GM19397 (cell line): ENCODE data around the gene WNT3A.

Experiments
- ATAC-seq: cut with Tn5 transposase; IDR thresholded peaks from one replicate; pipeline ENCODE4 v1.9.1; 2021; ENCODE audit warnings: mild to moderate bottlenecking, moderate library complexity; ENCODE audit not compliant: unreplicated experiment

The WNT3A gene

DNA sequence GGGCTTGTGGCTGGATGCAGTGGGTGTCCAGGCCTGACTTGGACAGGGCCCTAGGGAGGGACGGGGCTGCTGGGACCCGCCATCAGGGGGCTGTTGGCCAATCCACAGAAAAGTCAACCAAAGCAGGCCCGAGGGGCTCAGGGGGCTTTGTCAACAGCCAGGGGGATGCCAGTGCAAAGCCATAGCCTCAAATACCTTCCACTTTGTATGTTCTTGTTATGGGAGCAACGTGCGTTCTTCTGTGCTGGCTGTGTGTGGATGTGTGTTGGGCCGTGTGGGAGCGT, 40.3 kb downstream of the WNT3A start:
- ATAC-seq = no peak

DNA sequence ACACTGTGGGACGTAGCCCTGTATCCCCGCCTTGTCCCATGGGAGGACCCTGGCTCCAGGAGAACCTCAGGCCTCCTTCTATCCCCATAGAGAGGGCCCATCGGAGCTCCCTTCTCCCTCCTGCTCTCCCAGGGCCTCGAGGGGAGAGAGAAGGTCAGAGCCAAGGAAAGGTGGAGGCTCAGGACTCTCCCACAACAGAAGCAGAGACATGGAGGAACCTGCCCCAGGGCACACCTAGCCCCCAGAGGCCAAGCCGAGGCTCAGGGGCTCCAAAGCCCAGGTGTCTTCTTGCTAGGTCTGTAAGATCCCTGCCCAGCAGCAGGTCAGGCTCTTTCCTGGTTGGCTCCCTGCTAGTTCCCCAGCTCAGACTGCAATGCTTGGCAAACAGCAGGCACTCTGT, 41.3 kb downstream of the WNT3A start:
- ATAC-seq = no peak

DNA sequence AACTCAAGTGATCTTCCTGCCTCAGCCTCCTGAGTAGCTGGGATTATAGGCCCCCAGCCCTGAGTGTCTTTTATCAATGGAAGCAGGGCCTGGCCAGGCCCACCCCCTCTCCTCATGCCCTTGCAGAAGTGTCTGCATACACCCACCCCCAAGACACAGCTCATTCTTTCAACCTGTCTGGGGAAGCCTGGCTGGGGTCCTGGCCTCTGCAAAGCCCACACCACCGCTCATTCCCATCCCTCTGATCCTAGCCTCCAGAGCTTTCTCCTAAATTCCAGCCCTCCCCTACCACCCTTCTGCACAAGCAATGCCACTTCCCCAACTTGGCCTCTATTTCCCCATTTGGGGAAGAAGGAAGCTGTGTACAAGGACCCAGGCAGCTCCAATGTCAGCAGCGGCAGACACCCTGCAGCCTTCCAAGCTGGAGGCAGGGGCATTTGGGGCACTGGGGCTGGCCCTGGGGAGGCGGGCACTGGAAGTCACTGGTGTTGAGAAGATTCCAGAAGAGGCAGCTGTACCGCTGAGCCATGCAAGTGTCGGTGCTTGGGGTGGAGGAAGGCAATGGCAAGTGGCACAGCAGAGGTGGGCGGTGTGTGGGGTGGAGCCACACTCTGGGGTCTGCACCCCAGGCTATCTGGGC, 42.0 kb downstream of the WNT3A start:
- ATAC-seq = no peak

DNA sequence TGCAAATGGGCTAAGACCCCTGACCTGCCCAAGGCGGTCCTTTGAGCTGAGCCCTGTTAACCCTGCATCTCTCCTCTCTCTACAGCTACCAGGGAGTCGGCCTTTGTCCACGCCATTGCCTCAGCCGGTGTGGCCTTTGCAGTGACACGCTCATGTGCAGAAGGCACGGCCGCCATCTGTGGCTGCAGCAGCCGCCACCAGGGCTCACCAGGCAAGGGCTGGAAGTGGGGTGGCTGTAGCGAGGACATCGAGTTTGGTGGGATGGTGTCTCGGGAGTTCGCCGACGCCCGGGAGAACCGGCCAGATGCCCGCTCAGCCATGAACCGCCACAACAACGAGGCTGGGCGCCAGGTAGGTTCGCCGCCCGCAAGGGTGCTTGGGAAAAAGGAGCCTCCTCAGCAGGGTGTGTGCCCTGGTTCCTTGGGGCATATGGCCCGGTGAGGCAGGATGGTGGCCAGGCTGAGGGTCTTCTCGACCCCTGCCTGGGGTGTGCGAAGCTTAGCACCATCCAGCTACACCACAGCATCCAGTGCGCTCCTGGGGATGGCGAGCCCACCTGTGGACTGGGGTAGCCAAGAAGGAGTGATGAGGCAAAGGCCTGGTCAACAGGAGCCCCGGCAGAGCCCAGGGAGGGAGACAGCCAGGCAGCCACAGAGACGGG, 43.9 kb downstream of the WNT3A start:
- ATAC-seq = no peak

DNA sequence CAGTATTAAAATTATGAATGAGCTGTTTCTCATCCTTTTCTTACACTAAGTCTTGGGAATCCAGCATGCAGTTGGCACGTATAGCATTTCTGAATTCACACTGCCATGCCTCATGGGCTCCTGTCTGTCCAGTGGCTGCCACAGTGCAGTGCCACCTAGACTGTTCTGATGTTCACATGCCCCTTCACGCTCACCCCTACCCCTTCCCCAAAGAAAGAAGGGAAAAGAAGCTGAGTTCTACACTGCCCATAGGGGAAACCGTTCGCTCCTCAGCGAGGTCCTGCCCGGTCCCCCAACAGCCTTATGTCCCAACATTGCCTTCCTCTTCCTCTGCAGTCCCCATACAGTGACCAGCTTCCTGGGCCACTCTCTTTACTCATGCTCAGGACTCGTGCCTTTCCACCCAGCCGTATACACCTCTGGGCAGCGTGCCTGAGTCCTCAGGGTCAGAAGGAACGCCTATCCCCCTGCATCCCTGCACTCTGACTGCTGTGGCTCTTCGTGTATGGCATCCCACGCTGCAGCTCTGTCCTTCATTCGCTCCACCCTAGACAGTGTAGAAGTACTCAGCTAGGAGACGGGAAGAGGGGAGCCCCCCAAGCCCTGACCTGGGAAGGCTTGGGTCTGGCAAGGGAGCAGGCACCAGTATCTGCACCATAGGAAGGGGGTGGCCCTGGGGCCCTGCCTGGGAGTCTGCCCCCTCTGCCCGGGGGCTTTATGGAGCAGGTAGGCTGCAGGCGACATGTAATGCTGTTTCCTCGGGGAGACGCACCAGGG, 51.6 kb downstream of the WNT3A start:
- ATAC-seq = no peak

DNA sequence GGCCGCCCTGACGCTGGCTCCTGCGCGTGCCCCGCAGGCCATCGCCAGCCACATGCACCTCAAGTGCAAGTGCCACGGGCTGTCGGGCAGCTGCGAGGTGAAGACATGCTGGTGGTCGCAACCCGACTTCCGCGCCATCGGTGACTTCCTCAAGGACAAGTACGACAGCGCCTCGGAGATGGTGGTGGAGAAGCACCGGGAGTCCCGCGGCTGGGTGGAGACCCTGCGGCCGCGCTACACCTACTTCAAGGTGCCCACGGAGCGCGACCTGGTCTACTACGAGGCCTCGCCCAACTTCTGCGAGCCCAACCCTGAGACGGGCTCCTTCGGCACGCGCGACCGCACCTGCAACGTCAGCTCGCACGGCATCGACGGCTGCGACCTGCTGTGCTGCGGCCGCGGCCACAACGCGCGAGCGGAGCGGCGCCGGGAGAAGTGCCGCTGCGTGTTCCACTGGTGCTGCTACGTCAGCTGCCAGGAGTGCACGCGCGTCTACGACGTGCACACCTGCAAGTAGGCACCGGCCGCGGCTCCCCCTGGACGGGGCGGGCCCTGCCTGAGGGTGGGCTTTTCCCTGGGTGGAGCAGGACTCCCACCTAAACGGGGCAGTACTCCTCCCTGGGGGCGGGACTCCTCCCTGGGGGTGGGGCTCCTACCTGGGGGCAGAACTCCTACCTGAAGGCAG, 52.3 kb downstream of the WNT3A start:
- ATAC-seq = no peak

DNA sequence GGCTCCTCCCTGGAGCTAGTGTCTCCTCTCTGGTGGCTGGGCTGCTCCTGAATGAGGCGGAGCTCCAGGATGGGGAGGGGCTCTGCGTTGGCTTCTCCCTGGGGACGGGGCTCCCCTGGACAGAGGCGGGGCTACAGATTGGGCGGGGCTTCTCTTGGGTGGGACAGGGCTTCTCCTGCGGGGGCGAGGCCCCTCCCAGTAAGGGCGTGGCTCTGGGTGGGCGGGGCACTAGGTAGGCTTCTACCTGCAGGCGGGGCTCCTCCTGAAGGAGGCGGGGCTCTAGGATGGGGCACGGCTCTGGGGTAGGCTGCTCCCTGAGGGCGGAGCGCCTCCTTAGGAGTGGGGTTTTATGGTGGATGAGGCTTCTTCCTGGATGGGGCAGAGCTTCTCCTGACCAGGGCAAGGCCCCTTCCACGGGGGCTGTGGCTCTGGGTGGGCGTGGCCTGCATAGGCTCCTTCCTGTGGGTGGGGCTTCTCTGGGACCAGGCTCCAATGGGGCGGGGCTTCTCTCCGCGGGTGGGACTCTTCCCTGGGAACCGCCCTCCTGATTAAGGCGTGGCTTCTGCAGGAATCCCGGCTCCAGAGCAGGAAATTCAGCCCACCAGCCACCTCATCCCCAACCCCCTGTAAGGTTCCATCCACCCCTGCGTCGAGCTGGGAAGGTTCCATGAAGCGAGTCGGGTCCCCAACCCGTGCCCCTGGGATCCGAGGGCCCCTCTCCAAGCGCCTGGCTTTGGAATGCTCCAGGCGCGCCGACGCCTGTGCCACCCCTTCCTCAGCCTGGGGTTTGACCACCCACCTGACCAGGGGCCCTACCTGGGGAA, 53.0 kb downstream of the WNT3A start:
- ATAC-seq = no peak

DNA sequence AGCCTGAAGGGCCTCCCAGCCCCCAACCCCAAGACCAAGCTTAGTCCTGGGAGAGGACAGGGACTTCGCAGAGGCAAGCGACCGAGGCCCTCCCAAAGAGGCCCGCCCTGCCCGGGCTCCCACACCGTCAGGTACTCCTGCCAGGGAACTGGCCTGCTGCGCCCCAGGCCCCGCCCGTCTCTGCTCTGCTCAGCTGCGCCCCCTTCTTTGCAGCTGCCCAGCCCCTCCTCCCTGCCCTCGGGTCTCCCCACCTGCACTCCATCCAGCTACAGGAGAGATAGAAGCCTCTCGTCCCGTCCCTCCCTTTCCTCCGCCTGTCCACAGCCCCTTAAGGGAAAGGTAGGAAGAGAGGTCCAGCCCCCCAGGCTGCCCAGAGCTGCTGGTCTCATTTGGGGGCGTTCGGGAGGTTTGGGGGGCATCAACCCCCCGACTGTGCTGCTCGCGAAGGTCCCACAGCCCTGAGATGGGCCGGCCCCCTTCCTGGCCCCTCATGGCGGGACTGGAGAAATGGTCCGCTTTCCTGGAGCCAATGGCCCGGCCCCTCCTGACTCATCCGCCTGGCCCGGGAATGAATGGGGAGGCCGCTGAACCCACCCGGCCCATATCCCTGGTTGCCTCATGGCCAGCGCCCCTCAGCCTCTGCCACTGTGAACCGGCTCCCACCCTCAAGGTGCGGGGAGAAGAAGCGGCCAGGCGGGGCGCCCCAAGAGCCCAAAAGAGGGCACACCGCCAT, 53.8 kb downstream of the WNT3A start:
- no peak for ATAC-seq

DNA sequence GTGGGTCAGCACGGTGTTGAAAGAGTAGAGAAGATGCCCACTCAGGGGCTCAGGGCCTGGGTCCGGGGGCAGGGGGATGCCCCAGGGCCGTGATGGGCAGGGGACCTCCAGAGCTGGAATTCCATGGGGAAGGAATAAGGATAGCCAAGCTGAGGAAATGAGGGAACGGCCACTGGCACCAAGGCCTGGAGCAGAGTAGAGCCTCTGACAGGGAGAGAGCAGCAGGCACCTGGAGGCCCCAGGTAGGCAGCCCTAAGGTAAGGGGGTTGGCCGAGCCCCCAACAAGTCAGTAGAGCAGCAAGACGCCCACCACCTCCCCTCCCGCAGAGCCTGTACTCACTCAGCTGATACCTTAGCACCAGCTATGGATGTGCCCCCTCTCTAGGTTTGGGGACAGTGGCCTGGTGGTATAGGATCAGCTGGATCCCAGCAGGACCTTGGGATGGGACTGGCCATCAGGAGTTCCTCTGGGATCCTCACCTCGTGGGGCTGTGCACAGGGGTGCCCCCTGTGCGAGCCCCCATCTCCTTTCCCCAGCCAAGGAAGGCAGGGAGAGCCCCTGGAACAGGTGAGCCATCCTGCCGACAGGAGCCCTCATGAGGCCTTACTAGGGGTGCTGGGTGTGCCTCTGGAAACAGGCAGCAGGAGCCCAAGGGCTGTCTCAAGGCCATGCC, 54.8 kb downstream of the WNT3A start:
- no peak for ATAC-seq

DNA sequence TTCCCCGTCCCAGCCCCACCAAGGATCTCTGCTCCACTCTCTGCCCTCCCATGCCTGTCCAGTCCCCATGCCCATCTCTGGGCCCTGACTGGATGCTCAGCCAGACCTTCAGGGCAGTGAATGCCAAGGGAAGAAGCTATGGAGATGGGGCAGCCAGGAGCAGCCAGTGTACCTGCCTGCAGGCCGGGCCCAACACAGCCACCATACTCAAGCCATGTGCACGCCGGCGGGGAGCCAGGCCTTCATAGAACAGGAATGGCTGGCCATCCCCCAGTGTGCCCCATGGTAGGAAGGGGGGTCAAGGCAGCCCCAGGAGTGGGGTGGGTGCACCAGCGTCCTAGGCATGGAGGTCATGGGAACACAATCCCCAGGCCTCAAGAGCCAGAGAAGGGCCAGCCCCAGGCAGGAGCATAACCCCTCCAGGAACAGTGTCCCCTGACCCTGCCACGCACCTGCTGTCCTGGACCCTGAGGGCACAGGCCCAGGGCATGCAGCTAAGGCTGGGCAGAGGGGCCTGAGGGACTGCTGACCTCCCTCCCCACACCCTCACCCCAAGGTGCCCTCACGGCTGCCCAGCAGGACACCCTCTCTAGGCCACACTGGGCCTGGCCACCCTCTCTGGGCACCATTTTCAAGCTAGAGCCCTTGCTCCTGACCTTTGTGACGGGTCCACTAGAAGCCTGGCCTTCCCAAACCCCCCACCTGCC, 55.4 kb downstream of the WNT3A start:
- ATAC-seq = no peak

DNA sequence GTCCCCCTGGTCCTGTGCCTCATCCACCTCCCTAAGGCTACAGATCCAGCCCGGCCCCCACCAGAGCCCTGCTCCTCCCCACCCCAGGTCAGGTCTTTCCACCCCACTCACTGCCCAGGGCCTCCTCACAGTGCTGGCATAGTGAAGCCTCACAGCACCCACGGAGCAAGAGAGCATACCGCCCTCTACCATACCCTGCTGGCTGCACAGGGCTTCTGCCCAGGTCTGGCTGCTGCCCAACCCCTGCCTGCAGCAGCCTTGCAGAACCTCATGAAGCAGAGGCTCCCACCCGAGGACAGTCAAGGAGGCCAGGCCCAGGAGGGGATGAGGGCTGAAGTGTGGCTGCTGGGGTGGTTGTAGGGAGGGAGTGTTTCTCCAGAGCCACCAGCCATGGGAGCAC, 56.0 kb downstream of the WNT3A start:
- no peak for ATAC-seq

DNA sequence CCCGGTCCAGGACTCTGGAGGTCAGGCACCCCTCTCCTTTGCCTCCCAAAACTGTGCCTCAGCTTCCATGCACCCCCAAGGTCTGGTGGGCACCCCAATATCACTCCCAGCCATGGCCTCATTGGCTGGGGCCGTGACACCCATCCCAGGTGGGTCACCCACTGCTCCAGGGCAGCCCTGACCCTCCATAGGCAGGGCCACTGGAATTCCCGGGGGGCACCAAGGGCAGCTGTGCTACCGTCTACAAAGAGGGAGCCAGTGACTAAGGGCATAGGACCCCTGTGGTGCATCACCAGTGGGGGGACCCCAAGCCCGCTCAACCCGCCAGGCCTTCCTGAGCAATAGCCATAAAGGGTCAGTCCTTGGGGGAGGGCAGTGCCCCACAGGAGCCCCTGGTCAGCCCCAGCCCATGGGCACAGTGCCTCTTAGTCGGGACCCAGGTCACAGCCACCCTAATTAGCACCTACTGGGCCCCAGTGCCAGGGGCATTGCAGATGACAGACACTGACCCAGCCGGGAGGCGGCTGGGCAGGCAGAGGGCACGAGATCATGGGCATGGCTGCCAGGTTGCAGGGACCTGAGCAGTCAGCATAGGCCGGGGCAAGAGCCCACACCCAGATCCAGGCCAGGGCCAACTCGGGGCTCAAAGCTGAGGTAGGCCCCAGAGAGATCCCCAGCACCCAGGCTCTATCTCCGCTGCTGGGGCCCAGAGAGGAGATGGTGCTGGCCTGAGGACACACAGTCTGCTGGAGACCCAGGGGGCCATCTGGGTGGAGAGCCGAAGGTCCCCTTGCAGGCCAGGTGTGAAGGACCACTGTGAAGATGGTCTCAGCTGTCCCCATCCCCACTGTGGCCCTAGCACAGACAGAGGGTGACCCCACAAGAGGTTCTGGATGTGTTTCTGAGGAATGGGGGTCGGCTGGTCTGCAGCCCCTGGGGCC, 56.7 kb downstream of the WNT3A start:
- ATAC-seq = no peak

DNA sequence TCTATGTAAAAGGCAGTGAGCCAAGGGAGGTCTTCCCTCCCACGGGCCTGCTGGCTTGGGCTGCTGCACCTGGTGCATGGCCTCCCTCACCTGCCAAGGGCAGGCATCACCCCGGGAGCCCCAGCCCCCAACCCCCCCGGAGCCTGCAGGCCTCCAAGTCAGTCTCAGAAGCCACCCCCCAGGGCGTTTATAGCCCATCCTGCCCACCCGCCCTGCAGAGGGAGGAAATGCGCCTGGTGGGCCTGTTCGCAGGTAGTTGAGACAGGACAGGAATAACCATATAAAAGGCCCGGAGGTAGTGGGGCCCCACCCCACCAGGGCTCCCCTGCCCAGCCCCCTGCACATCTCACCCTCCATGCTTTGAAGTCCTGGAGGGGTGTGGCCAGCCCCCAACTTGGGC, 57.5 kb downstream of the WNT3A start:
- ATAC-seq = no peak

DNA sequence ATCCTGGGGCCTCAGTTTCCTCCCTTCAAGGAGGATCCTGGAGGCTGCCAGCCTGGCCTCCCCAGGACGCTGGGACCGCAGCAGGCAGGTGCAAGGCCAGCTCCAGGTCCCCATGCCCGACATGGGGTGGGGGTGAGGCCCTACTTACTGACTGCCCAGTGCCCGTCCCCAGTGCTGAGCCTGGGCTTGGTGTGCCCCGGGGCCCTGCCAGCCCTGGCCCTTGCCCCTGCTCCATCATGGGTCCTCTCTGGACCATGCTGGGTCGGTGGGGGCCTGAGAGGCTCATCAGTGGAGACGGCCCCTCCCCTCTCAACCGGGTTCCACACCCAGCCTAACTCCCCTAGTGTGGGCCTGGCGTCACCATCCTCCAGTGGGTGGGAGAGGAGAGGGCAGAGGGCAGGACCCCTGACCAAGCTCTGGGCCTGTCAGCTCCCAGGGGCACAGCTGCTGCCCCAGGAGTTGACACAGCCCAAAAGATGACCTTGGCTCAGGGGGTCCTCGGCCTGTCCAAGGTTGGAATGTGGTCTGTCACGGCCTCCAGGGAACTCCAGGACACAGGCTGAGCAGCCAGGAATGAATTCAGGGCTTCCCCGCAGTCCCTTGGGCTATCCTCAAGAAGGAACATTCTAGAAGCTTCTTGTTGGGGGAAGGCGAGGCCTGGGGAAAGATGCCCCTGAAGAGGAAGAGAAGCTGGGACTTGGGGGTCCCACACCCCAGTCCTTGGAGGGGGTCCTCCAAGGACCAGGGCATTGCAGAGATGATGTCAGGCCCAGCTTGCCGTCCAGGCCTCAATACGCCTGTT, 58.1 kb downstream of the WNT3A start:
- no peak for ATAC-seq

DNA sequence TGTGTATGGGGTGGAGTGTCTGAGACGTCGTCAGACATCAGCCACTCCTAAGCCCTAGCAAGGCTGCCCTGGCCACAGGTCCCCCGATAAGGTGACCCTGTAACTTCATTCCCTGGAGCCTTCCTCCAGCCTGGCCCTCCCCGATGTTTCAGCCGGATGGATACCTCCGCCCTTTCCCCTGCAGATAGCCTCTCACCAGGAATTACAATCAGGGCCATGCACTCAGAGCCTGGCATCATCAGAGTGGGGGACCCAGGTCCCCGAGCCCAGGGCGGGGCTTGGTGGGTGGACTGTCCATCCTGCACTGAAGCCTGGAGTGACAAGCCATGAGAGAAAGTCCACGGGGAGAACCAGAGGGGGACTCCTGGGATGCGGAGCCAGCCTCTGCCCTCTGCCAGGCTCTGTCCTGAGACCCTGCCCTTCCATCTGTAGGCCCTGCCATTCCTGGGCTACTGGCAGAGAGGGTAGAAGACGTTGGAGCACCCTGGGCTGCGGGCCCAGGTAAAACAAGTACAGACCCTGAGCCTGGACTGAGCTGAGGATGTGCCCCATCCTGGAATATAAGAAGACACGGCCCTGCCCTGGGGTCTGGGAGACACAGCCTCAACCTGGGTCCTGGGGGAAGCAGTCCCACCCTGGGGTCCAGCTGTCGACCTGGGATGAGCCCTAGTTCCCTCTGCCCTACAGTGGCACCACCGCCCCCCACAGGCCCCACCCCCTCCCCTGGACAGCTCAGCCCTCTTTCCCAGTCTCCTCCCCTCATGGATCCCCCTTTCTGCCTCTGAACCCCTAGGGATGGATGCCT, 58.9 kb downstream of the WNT3A start:
- no peak for ATAC-seq

DNA sequence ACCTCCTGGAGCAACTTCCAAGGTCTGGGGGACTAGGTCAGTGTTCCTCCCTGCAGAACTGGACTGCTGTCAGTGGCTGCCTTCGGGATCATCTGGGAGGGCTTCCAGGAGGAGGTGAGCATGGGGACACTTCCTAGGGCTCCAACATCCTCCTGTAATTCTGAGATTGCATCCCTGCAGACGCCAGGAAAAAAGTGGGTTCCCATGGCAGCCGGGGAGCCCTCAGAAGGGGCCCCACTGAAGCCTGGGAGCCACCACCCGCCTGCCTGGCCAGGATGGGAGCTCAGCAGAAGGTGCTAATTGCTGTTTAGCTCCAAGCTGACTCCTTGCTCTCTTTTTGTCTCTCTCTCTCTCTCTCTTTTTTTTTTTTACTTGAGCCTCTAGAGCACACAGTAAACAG, 59.6 kb downstream of the WNT3A start:
- ATAC-seq = no peak
